Measurements from ENCODE around the gene DGKG.

DNA sequence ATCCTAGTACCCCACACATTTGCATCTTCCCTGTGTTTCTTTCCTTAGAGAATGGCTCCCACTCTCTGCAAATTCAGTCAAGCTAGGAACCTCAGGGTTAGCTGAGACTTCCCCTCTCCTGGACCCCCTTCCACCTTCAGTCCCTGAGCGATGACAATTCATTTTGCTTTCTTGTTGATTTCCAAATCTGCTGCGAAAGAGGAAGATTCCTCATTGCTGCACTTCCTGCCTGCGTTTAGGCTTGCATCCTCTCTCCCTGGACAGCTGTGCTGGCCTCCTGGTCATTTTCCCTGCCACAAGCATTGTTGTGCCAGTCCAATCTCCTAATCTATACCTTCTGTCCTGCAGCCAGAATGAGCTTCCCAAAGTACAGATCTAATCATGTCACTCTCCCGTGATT, 12.3 kb upstream of the DGKG start:
- TF ChIP-seq, protein P1, sequence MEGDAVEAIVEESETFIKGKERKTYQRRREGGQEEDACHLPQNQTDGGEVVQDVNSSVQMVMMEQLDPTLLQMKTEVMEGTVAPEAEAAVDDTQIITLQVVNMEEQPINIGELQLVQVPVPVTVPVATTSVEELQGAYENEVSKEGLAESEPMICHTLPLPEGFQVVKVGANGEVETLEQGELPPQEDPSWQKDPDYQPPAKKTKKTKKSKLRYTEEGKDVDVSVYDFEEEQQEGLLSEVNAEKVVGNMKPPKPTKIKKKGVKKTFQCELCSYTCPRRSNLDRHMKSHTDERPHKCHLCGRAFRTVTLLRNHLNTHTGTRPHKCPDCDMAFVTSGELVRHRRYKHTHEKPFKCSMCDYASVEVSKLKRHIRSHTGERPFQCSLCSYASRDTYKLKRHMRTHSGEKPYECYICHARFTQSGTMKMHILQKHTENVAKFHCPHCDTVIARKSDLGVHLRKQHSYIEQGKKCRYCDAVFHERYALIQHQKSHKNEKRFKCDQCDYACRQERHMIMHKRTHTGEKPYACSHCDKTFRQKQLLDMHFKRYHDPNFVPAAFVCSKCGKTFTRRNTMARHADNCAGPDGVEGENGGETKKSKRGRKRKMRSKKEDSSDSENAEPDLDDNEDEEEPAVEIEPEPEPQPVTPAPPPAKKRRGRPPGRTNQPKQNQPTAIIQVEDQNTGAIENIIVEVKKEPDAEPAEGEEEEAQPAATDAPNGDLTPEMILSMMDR (conservative IDR thresholded peaks at IDR 0.05; ENCODE audit: low read depth, low read length) = no peak
- no peak for TF ChIP-seq EZH2 (IDR thresholded peaks at IDR 0.05; ENCODE audit: borderline replicate concordance, low read depth, low read length, poor library complexity, severe bottlenecking)

Data from A673 (cell line).